ENCODE results near the gene DLG2. TPM values are rescaled to one million over a fixed set of nuclear protein-coding genes. Genes with fewer than 3 reads are reported as not detected.

The DLG2 gene
- total and polyA plus RNA-seq, 9 donors = 2.5 to 20.7 (median 12.0) TPM

- Histone ChIP-seq H3K9me3 (no peaks in the 10 kb centered on the region), H3K27ac (no peak overlapping the region), H3K4me1 (ENCODE audit: insufficient read depth) (no peaks in the 10 kb centered on the region), H3K4me3 (peak overlapping the region; percentile 1), H3K27me3 (no peaks in the 10 kb centered on the region), H3K36me3 (no peaks in the 10 kb centered on the region)
- no peak for DNase-seq
- TF ChIP-seq EP300 (IDR thresholded peaks at IDR 0.05) (no peak), POLR2A (IDR thresholded peaks at IDR 0.05) (no peak), CTCF (IDR thresholded peaks at IDR 0.05) (no peak)
- WGBS, 3 donors = 61 to 67% (median 67%) methylated on average over 15 of the region's 15 CpGs
- intact Hi-C loops (cut with DNase I) = no loop called here
Measured at GRCh38 chr11:83681031-83681781, 1945.9 kb downstream of the DLG2 start.

GRCh38 chr11:83680321-83680720 is 1946.8 kb downstream of the DLG2 start:
- no peaks in the 10 kb centered on the region for H3K9me3 ChIP-seq

GRCh38 chr11:83678831-83679584 is 1948.1 kb downstream of the DLG2 start:
- DNase-seq = no peak
- intact Hi-C loops (cut with DNase I) = no loop called here
- no peak for TF ChIP-seq EP300 (IDR thresholded peaks at IDR 0.05)
- TF ChIP-seq CTCF (IDR thresholded peaks at IDR 0.05) = no peak
- TF ChIP-seq POLR2A (IDR thresholded peaks at IDR 0.05) = no peak
- Histone ChIP-seq H3K27me3 (no peaks in the 10 kb centered on the region), H3K36me3 (no peaks in the 10 kb centered on the region), H3K9me3 (no peaks in the 10 kb centered on the region), H3K27ac (no peak overlapping the region), H3K4me1 (ENCODE audit: insufficient read depth) (no peaks in the 10 kb centered on the region), H3K4me3 (no peak overlapping the region)
- 84 to 92% (median 86%) methylated on average over 5 of the region's 5 CpGs for WGBS, 3 donors

More at GRCh38 chr11:83680321-83680720, 1946.8 kb downstream of the DLG2 start:
- 29 to 38% (median 35%) methylated on average over 2 of the region's 2 CpGs for WGBS, 3 donors
- Histone ChIP-seq H3K36me3 (no peaks in the 10 kb centered on the region), H3K4me1 (ENCODE audit: insufficient read depth) (no peaks in the 10 kb centered on the region), H3K27ac (no peak overlapping the region), H3K27me3 (no peaks in the 10 kb centered on the region), H3K4me3 (no peak overlapping the region)
- no peak for TF ChIP-seq EP300 (IDR thresholded peaks at IDR 0.05)
- no peak for TF ChIP-seq CTCF (IDR thresholded peaks at IDR 0.05)
- TF ChIP-seq POLR2A (IDR thresholded peaks at IDR 0.05) = no peak
- intact Hi-C loops (cut with DNase I) = no loop called here
- DNase-seq = no peak

- intact Hi-C loops (cut with DNase I) = no loop called here
- 86 to 100% (median 97%) methylated on average over 1 of the region's 1 CpG for WGBS, 3 donors
- no peak for DNase-seq
- no peaks in the 10 kb centered on the region for H3K9me3 ChIP-seq
- H3K4me1 ChIP-seq (ENCODE audit: insufficient read depth) = no peaks in the 10 kb centered on the region
- H3K27ac ChIP-seq = no peak overlapping the region
- no peak overlapping the region for H3K4me3 ChIP-seq
- TF ChIP-seq EP300 (IDR thresholded peaks at IDR 0.05) (no peak), POLR2A (IDR thresholded peaks at IDR 0.05) (no peak), CTCF (IDR thresholded peaks at IDR 0.05) (no peak)
- H3K36me3 ChIP-seq = no peaks in the 10 kb centered on the region
- H3K27me3 ChIP-seq = no peaks in the 10 kb centered on the region
Measured at GRCh38 chr11:83677730-83678129, 1949.4 kb downstream of the DLG2 start.

Data from ovary (tissue), 9 donors.